GM12891 (cell line): ENCODE measurements around the gene PPP1R8.

Experiments used
- POLR2A ChIP-seq: IDR thresholded peaks from 2 replicates; pipeline ENCODE4 v1.6.1; 2011; ENCODE audit warnings: low read depth, low read length, control low read depth
- POLR2AphosphoS5 ChIP-seq: IDR thresholded peaks from 2 replicates; pipeline ENCODE4 v1.6.1; 2011; ENCODE audit warnings: low read depth, low read length, control low read depth

DNA sequence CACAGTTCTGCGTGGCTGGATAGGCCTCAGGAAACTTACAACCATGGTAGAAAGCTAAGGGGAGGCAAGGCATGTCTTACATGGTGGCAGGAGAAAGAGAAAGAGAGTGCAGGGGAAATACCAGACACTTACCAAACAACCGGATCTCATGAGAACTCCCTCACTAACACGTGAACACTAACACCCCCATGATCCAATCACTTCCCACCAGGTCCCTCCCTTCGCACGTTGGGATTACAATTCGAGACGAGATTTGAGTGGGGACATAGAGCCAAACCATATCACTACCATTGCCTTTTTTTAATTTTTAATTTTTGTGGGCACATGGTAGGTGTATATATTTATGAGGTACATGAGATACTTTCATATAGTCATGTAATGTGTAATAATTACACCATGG is 23.8 kb upstream of the PPP1R8 start:
- TF ChIP-seq POLR2A: no peak
- no peak for TF ChIP-seq POLR2AphosphoS5
